Gastroesophageal sphincter (tissue), 4 donors: ENCODE results near the gene TMEM79. TPM values are rescaled to one million over a fixed set of nuclear protein-coding genes. Genes with fewer than 3 reads are reported as not detected.

Experiments used
- ATAC-seq: fragments of 150-250 bp; one replicate; pipeline ENCODE4 v1.9.1; 2016; ENCODE audit warnings: mild to moderate bottlenecking, moderate library complexity
- H3K27ac ChIP-seq, 4 donors: fragments of 200-600 bp; sonication (generic) in 3 of 4; 1 replicate in 3 of 4; 2 replicates in 1 of 4; pipeline ENCODE4 v1.5.1; 2016 to 2019
- H3K27me3 ChIP-seq: fragments of 200-600 bp; sonication (generic); one replicate; pipeline ENCODE4 v1.5.1; 2019
- H3K36me3 ChIP-seq, 2 donors: fragments of 200-600 bp; sonication (generic); one replicate each; pipeline ENCODE4 v1.5.1; 2019; ENCODE audit warnings: control low read depth in 1 of 2
- H3K4me1 ChIP-seq, 3 donors: fragments of 200-600 bp; sonication (generic); 1 replicate in 2 of 3; 2 replicates in 1 of 3; pipeline ENCODE4 v1.5.1; 2016 to 2019; ENCODE audit warnings: control low read depth in 2 of 3
- H3K4me3 ChIP-seq, 2 donors: fragments of 200-600 bp; sonication (generic); one replicate each; pipeline ENCODE4 v1.5.1; 2019; ENCODE audit warnings: mild to moderate bottlenecking in 1 of 2, moderate library complexity in 1 of 2
- H3K9me3 ChIP-seq, 3 donors: fragments of 200-600 bp; sonication (generic); one replicate each; pipeline ENCODE4 v1.5.1; 2017 to 2019; ENCODE audit warnings: control low read depth in 2 of 3
- CTCF ChIP-seq, 4 experiments: fragments of 200-600 bp in 2 of 4; fragments of 450-650 bp in 2 of 4; sonication (generic) in 1 of 4; IDR thresholded peaks; one replicate each; pipeline ENCODE4 v1.5.1; 2017 to 2019; ENCODE audit warnings: antibody characterized with exemption in 4 of 4, mild to moderate bottlenecking in 2 of 4, moderate library complexity in 2 of 4
- EP300 ChIP-seq: sonication (generic); formaldehyde crosslinking; IDR thresholded peaks from one replicate; pipeline ENCODE4 v1.6.1; 2017; ENCODE audit warnings: antibody characterized with exemption, mild to moderate bottlenecking
- POLR2A ChIP-seq, 2 donors: fragments of 450-650 bp; IDR thresholded peaks; one replicate each; pipeline ENCODE4 v1.6.1; 2017; ENCODE audit warnings: antibody characterized with exemption in 2 of 2, mild to moderate bottlenecking in 2 of 2, moderate library complexity in 1 of 2
- POLR2AphosphoS5 ChIP-seq: sonication (generic); formaldehyde crosslinking; IDR thresholded peaks from one replicate; pipeline ENCODE4 v1.6.1; 2017; ENCODE audit warnings: antibody characterized with exemption
- WGBS, 2 donors: methylation state at CpG; one replicate each; pipeline ENCODE4 v1.1.5; 2018; ENCODE audit warnings: low coverage in 1 of 2; 5-methylcytosine and 5-hydroxymethylcytosine counted together
- total RNA-seq, 4 donors: library from RNA; depleted of rRNA; stranded (reverse); fragments of >200 nt; gene quantifications; one replicate each; pipeline ENCODE4 v1.1.0, GENCODE V29; 2016

Gene TMEM79
- total RNA-seq, 4 donors from 2014 or later = 1.6 to 4.7 (median 3.2) TPM

- ATAC-seq = peak; percentile 95
- Histone ChIP-seq H3K27me3 (no peaks in the 10 kb centered on the region), H3K36me3 (peaks cover 0 to 23% of the 10 kb centered on the region in 2 donors), H3K27ac (peak overlapping the region; percentile 51 to 93 (median 88)), H3K9me3 (no peaks in the 10 kb centered on the region), H3K4me1 (peaks cover 0 to 60% (median 9%) of the 10 kb centered on the region in 3 donors), H3K4me3 (peak overlapping the region; percentile 45 to 53)
- TF ChIP-seq EP300 (no peak), POLR2A (IDR thresholded peaks at IDR 0.05) (peak; percentile 20 to 28), POLR2AphosphoS5 (peak; percentile 58)
- 7% methylated on average over 14 of the region's 37 CpGs for WGBS, 2 donors
These were observed 7.3 kb downstream of the TMEM79 start for GRCh38 chr1:156291226-156292061.

GRCh38 chr1:156293098-156293434 is 8.9 kb downstream of the TMEM79 start:
- Histone ChIP-seq H3K4me1 (peaks cover 0 to 60% (median 9%) of the 10 kb centered on the region in 3 donors), H3K27me3 (no peaks in the 10 kb centered on the region), H3K36me3 (peaks cover 0 to 22% of the 10 kb centered on the region in 2 donors), H3K27ac (no peak overlapping the region), H3K9me3 (no peaks in the 10 kb centered on the region), H3K4me3 (no peak overlapping the region)
- TF ChIP-seq CTCF (IDR thresholded peaks at IDR 0.05) (no peak), EP300 (no peak), POLR2AphosphoS5 (no peak), POLR2A (IDR thresholded peaks at IDR 0.05) (no peak)
- 50 to 89% methylated on average over 1 to 5 of the region's 8 CpGs for WGBS, 2 donors
- ATAC-seq = no peak

- no peak overlapping the region for H3K27ac ChIP-seq
- ATAC-seq = no peak
- WGBS, 2 donors = no CpG with 5 or more reads among the region's 9 CpGs
These were observed 9.8 kb downstream of the TMEM79 start for GRCh38 chr1:156293895-156294294.

GRCh38 chr1:156295391-156295947 is 11.3 kb downstream of the TMEM79 start, which contains the start of gene GLMP:
GLMP (minus strand) TSS chr1:156295679; CDS start chr1:156295645, 34 bp downstream.
- peak within 1 kb of the TSS in 3 of 4 donors; percentile 62 to 80 (median 79) for H3K27ac ChIP-seq
- H3K27me3 ChIP-seq = no peaks in the 10 kb centered on the region
- peak within 1 kb of the TSS; percentile 49 to 80 for H3K4me3 ChIP-seq
- H3K36me3 ChIP-seq = peaks cover 0 to 14% of the 10 kb centered on the region in 2 donors
- no peaks in the 10 kb centered on the region for H3K9me3 ChIP-seq
- peak; percentile 41 for ATAC-seq
- TF ChIP-seq EP300 (no peak), POLR2AphosphoS5 (peak; percentile 30), POLR2A (IDR thresholded peaks at IDR 0.05) (peak in 1 of 2 donors; percentile 15), CTCF (IDR thresholded peaks at IDR 0.05) (no peak)
- peaks cover 0 to 56% (median 9%) of the 10 kb centered on the region in 3 donors for H3K4me1 ChIP-seq
- 0 to 4% methylated on average over 7 to 8 of the region's 17 CpGs for whole genome bisulfite sequencing, 2 donors

More at GRCh38 chr1:156293895-156294294, 9.8 kb downstream of the TMEM79 start:
- H3K9me3 ChIP-seq = no peaks in the 10 kb centered on the region
- TF ChIP-seq EP300 = no peak
- no peaks in the 10 kb centered on the region for H3K27me3 ChIP-seq
- no peak overlapping the region for H3K4me3 ChIP-seq
- H3K4me1 ChIP-seq = peaks cover 0 to 60% (median 9%) of the 10 kb centered on the region in 3 donors
- peaks cover 0 to 17% of the 10 kb centered on the region in 2 donors for H3K36me3 ChIP-seq

- TF ChIP-seq EP300 = no peak
- TF ChIP-seq POLR2AphosphoS5 = no peak
- no peak for TF ChIP-seq POLR2A (IDR thresholded peaks at IDR 0.05)
- TF ChIP-seq CTCF (IDR thresholded peaks at IDR 0.05) = no peak
These were observed 14.8 kb downstream of the TMEM79 start, which contains the start of gene VHLL for GRCh38 chr1:156298852-156299357. VHLL (minus strand) TSS chr1:156299307; CDS start chr1:156299189, 118 bp downstream.

More at GRCh38 chr1:156298852-156299357, 14.8 kb downstream of the TMEM79 start, which contains the start of gene VHLL:
- no peaks in the 10 kb centered on the region for H3K9me3 ChIP-seq
- no peak for ATAC-seq
- peaks cover 0 to 22% (median 6%) of the 10 kb centered on the region in 3 donors for H3K4me1 ChIP-seq
- no peak within 1 kb of the TSS for H3K27ac ChIP-seq
- WGBS, 2 donors = 81 to 84% methylated on average over 8 to 11 of the region's 19 CpGs
- peaks cover 0 to 3% of the 10 kb centered on the region in 2 donors for H3K36me3 ChIP-seq
- no peaks in the 10 kb centered on the region for H3K27me3 ChIP-seq
- no peak within 1 kb of the TSS for H3K4me3 ChIP-seq
